ENCODE measurements around the gene NUP214.

DNA sequence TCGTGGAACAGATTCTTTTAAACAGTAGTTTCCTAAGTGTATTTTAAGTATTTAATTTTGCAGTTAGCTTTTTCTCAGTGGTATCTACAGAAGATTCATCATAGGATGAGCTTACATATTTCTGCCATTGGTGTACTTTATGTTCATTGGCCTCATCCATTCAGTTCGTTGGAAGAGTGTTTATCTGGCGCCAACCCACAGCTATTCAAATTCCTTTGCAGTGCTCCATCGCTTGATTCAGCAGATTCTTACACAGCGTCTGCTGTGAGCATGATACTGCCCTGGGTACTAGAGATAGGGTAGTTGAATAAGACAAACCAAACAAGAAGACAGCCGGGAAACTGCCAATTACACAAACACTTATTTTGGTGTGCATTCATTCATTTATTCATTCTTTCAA, 55.1 kb downstream of the NUP214 start:
- TF ChIP-seq CTCF (IDR thresholded peaks at IDR 0.05) = no peak
- no peak for TF ChIP-seq POLR2AphosphoS5 (IDR thresholded peaks at IDR 0.05)

Measured in breast epithelium (tissue), 3 donors.